SK-N-SH treated with all-trans-retinoic acid at 6 μM for 48 hours (cell line): Measurements from ENCODE around the gene GGTA1.

Source experiments
- ATAC-seq: fragments of 200-7000 bp; cut with Tn5 transposase; 3 replicates; pipeline ENCODE4 v1.9.1; 2020; ENCODE audit warnings: mild to moderate bottlenecking, moderate library complexity
- ARNTL ChIP-seq: fragments of 450-650 bp; formaldehyde crosslinking; IDR thresholded peaks from 2 replicates; pipeline ENCODE4 v1.5.0; 2020; ENCODE audit warnings: low read depth, mild to moderate bottlenecking, moderate library complexity, borderline replicate concordance
- CREB5 ChIP-seq: fragments of 250-450 bp; sonication (Bioruptor Pico); IDR thresholded peaks from 2 replicates; pipeline ENCODE4 v1.5.1; 2020; ENCODE audit warnings: low read depth, mild to moderate bottlenecking, moderate library complexity
- CSDC2 ChIP-seq: fragments of 250-450 bp; sonication (Bioruptor Pico); IDR thresholded peaks from 2 replicates; pipeline ENCODE4 v1.5.0; 2020; ENCODE audit warnings: mild to moderate bottlenecking, moderate library complexity
- CSRNP3 ChIP-seq: fragments of 250-450 bp; sonication (Bioruptor Pico); IDR thresholded peaks from 2 replicates; pipeline ENCODE4 v1.5.1; 2021; ENCODE audit warnings: mild to moderate bottlenecking, moderate library complexity
- ESRRG ChIP-seq: fragments of 250-450 bp; sonication (Bioruptor Pico); IDR thresholded peaks from 2 replicates; pipeline ENCODE4 v1.6.1; 2021; ENCODE audit warnings: mild to moderate bottlenecking
- ISL1 ChIP-seq: fragments of 250-450 bp; sonication (Bioruptor Pico); IDR thresholded peaks from 2 replicates; pipeline ENCODE4 v2.1.2; 2022; ENCODE audit warnings: mild to moderate bottlenecking, moderate library complexity
- OSR1 ChIP-seq: fragments of 250-450 bp; sonication (Bioruptor Pico); IDR thresholded peaks from 2 replicates; pipeline ENCODE4 v1.8.0; 2022; ENCODE audit warnings: moderate library complexity, mild to moderate bottlenecking, inconsistent platforms
- PPARA ChIP-seq: fragments of 250-450 bp; sonication (Bioruptor Pico); IDR thresholded peaks from 2 replicates; pipeline ENCODE4 v1.5.0; 2020; ENCODE audit warnings: mild to moderate bottlenecking, borderline replicate concordance
- RARB ChIP-seq: fragments of 250-450 bp; sonication (Bioruptor Pico); IDR thresholded peaks from 2 replicates; pipeline ENCODE4 v1.8.0; 2021; ENCODE audit warnings: mild to moderate bottlenecking, moderate library complexity
- SNAI2 ChIP-seq: fragments of 250-450 bp; sonication (Bioruptor Pico); IDR thresholded peaks from 2 replicates; pipeline ENCODE4 v1.5.0; 2020; ENCODE audit warnings: mild to moderate bottlenecking, moderate library complexity
- TCF4 ChIP-seq: fragments of 250-450 bp; sonication (Bioruptor Pico); IDR thresholded peaks from 2 replicates; pipeline ENCODE4 v1.8.0; 2021; ENCODE audit warnings: mild to moderate bottlenecking, moderate library complexity, borderline replicate concordance
- TOX ChIP-seq: fragments of 250-450 bp; sonication (Bioruptor Pico); IDR thresholded peaks from 2 replicates; pipeline ENCODE4 v1.8.0; 2021; ENCODE audit warnings: mild to moderate bottlenecking, moderate library complexity, borderline replicate concordance
- TSHZ2 ChIP-seq: fragments of 250-450 bp; sonication (Bioruptor Pico); IDR thresholded peaks from 2 replicates; pipeline ENCODE4 v1.5.0; 2020; ENCODE audit warnings: mild to moderate bottlenecking, moderate library complexity
- ZC3H10 ChIP-seq: fragments of 250-450 bp; sonication (Bioruptor Pico); IDR thresholded peaks from 2 replicates; pipeline ENCODE4 v1.5.1; 2021; ENCODE audit warnings: mild to moderate bottlenecking, moderate library complexity
- ZFP3 ChIP-seq: fragments of 250-450 bp; sonication (Bioruptor Pico); IDR thresholded peaks from 2 replicates; pipeline ENCODE4 v1.5.0; 2020; ENCODE audit warnings: mild to moderate bottlenecking, moderate library complexity
- ZFP30 ChIP-seq: fragments of 450-650 bp; formaldehyde crosslinking; IDR thresholded peaks from 2 replicates; pipeline ENCODE4 v1.5.0; 2022; ENCODE audit warnings: mild to moderate bottlenecking, moderate library complexity
- ZNF565 ChIP-seq: fragments of 450-650 bp; formaldehyde crosslinking; conservative IDR thresholded peaks from 2 replicates; pipeline ENCODE4 v1.5.0; 2020; ENCODE audit warnings: low read depth, mild to moderate bottlenecking, moderate library complexity
- ZNF70 ChIP-seq: fragments of 450-650 bp; formaldehyde crosslinking; IDR thresholded peaks from 2 replicates; pipeline ENCODE4 v1.5.0; 2020; ENCODE audit warnings: mild to moderate bottlenecking, moderate library complexity
- ZNF8 ChIP-seq: fragments of 450-650 bp; formaldehyde crosslinking; IDR thresholded peaks from 2 replicates; pipeline ENCODE4 v1.5.0; 2020; ENCODE audit warnings: mild to moderate bottlenecking, moderate library complexity

GGTA1 gene

GRCh38 chr9:121505903-121506735, 6.5 kb upstream of the GGTA1 start:
- ATAC-seq = peak; percentile 81
- peak; percentile 86 for TF ChIP-seq TCF4 (CRISPR knock-in tag)
- TF ChIP-seq ZNF565 (CRISPR knock-in tag) = no peak

- peak; percentile 10; the same call in 1 of the 3 replicates for ATAC-seq
These were observed 3.8 kb upstream of the GGTA1 start for GRCh38 chr9:121503444-121503843.

GRCh38 chr9:121500165-121500478, 478 bp upstream of the GGTA1 start:
- peak; percentile 19 for ATAC-seq

More at GRCh38 chr9:121503444-121503843, 3.8 kb upstream of the GGTA1 start:
- TF ChIP-seq RARB (CRISPR knock-in tag) = no peak
- no peak for TF ChIP-seq ISL1
- no peak for TF ChIP-seq ZFP3
- TF ChIP-seq CSRNP3 (CRISPR knock-in tag) = no peak
- TF ChIP-seq ZFP30 (CRISPR knock-in tag) = no peak

More at GRCh38 chr9:121500165-121500478, 478 bp upstream of the GGTA1 start:
- TF ChIP-seq TSHZ2 (CRISPR knock-in tag) (no peak), CREB5 (CRISPR knock-in tag) (no peak), CSDC2 (CRISPR knock-in tag) (no peak), ZC3H10 (CRISPR knock-in tag) (no peak), ZNF8 (CRISPR knock-in tag) (no peak), SNAI2 (CRISPR knock-in tag) (no peak), ZFP30 (CRISPR knock-in tag) (no peak), ZNF565 (CRISPR knock-in tag) (no peak), ZFP3 (no peak), OSR1 (no peak), ESRRG (CRISPR knock-in tag) (no peak), ZNF70 (CRISPR knock-in tag) (no peak), ARNTL (CRISPR knock-in tag) (no peak), TCF4 (CRISPR knock-in tag) (no peak), ISL1 (no peak), PPARA (CRISPR knock-in tag) (no peak), CSRNP3 (CRISPR knock-in tag) (no peak), RARB (CRISPR knock-in tag) (no peak), TOX (CRISPR knock-in tag) (no peak)
- TF ChIP-seq, all 23 proteins: peak for 0
